Stimulated activated CD8-positive, alpha-beta memory T cell treated with anti-CD3 and anti-CD28 coated beads, Interleukin-4, amount 100 ng/mL, for 4 hours (primary cell): Measurements from ENCODE around the gene ADGRV1.

ENCODE experiments used
- DNase-seq, 2 donors: peaks; one replicate each; pipeline ENCODE4 v3.0.0-alpha.2; 2020; ENCODE audit warnings: low read depth in 2 of 2, low spot score in 1 of 2

Gene ADGRV1

GRCh38 chr5:90558344-90559192 lies at the start of gene ADGRV1:
Gene ADGRV1, plus strand, starts transcription at chr5:90558797. Its CDS starts 99 bp downstream, at chr5:90558896.
- DNase-seq: no peak

- DNase-seq: no peak
Measured at GRCh38 chr5:90510438-90510837, 48.2 kb upstream of the ADGRV1 start.

- DNase-seq: no peak
Measured at GRCh38 chr5:90514520-90514919, 44.1 kb upstream of the ADGRV1 start.

- DNase-seq: no peak
Measured at GRCh38 chr5:90518661-90519060, 39.9 kb upstream of the ADGRV1 start.

GRCh38 chr5:90519081-90519480 lies 39.5 kb upstream of the ADGRV1 start:
- DNase-seq: no peak

- DNase-seq: peak in 1 of 2 donors; percentile 6
Measured at GRCh38 chr5:90528601-90529193, 29.9 kb upstream of the ADGRV1 start.

- peak; percentile 94 for DNase-seq
Measured at GRCh38 chr5:90529194-90529938, 29.2 kb upstream of the ADGRV1 start, which contains the start of gene LYSMD3. Gene LYSMD3, minus strand, starts transcription at chr5:90529584. Its CDS starts 4,295 bp downstream, at chr5:90525289.

GRCh38 chr5:90529939-90530677 lies 28.5 kb upstream of the ADGRV1 start:
- peak; percentile 26 to 32 for DNase-seq

GRCh38 chr5:90530736-90531487 lies 27.7 kb upstream of the ADGRV1 start:
- no peak for DNase-seq

- DNase-seq: no peak
Measured at GRCh38 chr5:90533794-90534193, 24.8 kb upstream of the ADGRV1 start.

- no peak for DNase-seq
Measured at GRCh38 chr5:90534922-90535321, 23.7 kb upstream of the ADGRV1 start.

GRCh38 chr5:90542827-90543519 lies 15.6 kb upstream of the ADGRV1 start:
- DNase-seq: no peak

- DNase-seq: no peak
Measured at GRCh38 chr5:90545511-90545910, 13.1 kb upstream of the ADGRV1 start.

- DNase-seq: no peak
Measured at GRCh38 chr5:90546216-90546837, 12.3 kb upstream of the ADGRV1 start.

GRCh38 chr5:90547072-90547536 lies 11.5 kb upstream of the ADGRV1 start:
- no peak for DNase-seq

- no peak for DNase-seq
Measured at GRCh38 chr5:90548069-90548593, 10.5 kb upstream of the ADGRV1 start.

- no peak for DNase-seq
Measured at GRCh38 chr5:90549223-90549622, 9.4 kb upstream of the ADGRV1 start.

GRCh38 chr5:90549729-90550275 lies 8.8 kb upstream of the ADGRV1 start:
- no peak for DNase-seq

GRCh38 chr5:90550963-90551362 lies 7.6 kb upstream of the ADGRV1 start:
- no peak for DNase-seq
